Measurements from ENCODE around the gene PGAP2.
"Not testable (repeated sequence)": the region's sequence is repeated elsewhere in the genome, so short reads cannot be mapped to it uniquely, and the experiment has no call there.

DNA sequence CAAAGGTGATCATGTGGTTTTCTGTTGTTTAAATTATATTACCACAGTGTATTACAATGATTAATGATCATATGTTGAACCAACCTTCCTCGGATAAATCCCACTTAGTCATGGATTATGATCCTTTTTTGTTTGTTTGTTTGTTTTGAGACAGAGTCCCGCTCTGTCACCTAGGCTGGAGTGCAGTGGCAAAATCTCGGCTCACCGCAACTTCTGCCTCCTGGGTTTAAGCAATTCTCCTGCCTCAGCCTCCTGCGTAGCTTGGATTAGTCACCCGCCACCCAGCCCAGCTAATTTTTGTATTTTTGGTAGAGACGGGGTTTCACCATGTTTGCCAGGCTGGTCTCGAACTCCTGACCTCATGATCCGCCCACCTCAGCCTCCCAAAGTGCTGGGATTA, 41.5 kb upstream of the PGAP2 start:
- TF ChIP-seq, protein P1, sequence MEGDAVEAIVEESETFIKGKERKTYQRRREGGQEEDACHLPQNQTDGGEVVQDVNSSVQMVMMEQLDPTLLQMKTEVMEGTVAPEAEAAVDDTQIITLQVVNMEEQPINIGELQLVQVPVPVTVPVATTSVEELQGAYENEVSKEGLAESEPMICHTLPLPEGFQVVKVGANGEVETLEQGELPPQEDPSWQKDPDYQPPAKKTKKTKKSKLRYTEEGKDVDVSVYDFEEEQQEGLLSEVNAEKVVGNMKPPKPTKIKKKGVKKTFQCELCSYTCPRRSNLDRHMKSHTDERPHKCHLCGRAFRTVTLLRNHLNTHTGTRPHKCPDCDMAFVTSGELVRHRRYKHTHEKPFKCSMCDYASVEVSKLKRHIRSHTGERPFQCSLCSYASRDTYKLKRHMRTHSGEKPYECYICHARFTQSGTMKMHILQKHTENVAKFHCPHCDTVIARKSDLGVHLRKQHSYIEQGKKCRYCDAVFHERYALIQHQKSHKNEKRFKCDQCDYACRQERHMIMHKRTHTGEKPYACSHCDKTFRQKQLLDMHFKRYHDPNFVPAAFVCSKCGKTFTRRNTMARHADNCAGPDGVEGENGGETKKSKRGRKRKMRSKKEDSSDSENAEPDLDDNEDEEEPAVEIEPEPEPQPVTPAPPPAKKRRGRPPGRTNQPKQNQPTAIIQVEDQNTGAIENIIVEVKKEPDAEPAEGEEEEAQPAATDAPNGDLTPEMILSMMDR (IDR thresholded peaks at IDR 0.05), result not testable (repeated sequence)
- TF ChIP-seq NFE2L2 (conservative IDR thresholded peaks at IDR 0.05; ENCODE audit: low read length); RFX5 (IDR thresholded peaks at IDR 0.05); ZSCAN20 (CRISPR knock-in tag; IDR thresholded peaks at IDR 0.05); POLR2A (IDR thresholded peaks at IDR 0.05; ENCODE audit: low read length); CEBPB (IDR thresholded peaks at IDR 0.05); SMC3 (IDR thresholded peaks at IDR 0.05); CBX8 (IDR thresholded peaks at IDR 0.05); ZFP36 (IDR thresholded peaks at IDR 0.05; ENCODE audit: borderline replicate concordance, partially characterized antibody); MYC (IDR thresholded peaks at IDR 0.05; ENCODE audit: borderline replicate concordance, low read length); TP53 (CRISPR knock-in tag; IDR thresholded peaks at IDR 0.05): not testable (repeated sequence)
- TF ChIP-seq, protein P2, sequence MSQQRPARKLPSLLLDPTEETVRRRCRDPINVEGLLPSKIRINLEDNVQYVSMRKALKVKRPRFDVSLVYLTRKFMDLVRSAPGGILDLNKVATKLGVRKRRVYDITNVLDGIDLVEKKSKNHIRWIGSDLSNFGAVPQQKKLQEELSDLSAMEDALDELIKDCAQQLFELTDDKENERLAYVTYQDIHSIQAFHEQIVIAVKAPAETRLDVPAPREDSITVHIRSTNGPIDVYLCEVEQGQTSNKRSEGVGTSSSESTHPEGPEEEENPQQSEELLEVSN (IDR thresholded peaks at IDR 0.05; ENCODE audit: borderline replicate concordance, low read depth), result not testable (repeated sequence)
- TF ChIP-seq, protein P3, sequence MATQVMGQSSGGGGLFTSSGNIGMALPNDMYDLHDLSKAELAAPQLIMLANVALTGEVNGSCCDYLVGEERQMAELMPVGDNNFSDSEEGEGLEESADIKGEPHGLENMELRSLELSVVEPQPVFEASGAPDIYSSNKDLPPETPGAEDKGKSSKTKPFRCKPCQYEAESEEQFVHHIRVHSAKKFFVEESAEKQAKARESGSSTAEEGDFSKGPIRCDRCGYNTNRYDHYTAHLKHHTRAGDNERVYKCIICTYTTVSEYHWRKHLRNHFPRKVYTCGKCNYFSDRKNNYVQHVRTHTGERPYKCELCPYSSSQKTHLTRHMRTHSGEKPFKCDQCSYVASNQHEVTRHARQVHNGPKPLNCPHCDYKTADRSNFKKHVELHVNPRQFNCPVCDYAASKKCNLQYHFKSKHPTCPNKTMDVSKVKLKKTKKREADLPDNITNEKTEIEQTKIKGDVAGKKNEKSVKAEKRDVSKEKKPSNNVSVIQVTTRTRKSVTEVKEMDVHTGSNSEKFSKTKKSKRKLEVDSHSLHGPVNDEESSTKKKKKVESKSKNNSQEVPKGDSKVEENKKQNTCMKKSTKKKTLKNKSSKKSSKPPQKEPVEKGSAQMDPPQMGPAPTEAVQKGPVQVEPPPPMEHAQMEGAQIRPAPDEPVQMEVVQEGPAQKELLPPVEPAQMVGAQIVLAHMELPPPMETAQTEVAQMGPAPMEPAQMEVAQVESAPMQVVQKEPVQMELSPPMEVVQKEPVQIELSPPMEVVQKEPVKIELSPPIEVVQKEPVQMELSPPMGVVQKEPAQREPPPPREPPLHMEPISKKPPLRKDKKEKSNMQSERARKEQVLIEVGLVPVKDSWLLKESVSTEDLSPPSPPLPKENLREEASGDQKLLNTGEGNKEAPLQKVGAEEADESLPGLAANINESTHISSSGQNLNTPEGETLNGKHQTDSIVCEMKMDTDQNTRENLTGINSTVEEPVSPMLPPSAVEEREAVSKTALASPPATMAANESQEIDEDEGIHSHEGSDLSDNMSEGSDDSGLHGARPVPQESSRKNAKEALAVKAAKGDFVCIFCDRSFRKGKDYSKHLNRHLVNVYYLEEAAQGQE (IDR thresholded peaks at IDR 0.05), result not testable (repeated sequence)

Data from A549 (cell line).